K562 (cell line): ENCODE data around the gene GPATCH2.

Experiments used
- KDM1A ChIP-seq, 2 experiments: fragments of 450-650 bp; IDR thresholded peaks; 2 replicates each; pipeline ENCODE4 v1.6.1; 2016; ENCODE audit warnings: mild to moderate bottlenecking in 2 of 2
- KLF16 ChIP-seq: IDR thresholded peaks from 2 replicates; pipeline ENCODE4 v1.6.1; 2016; ENCODE audit warnings: antibody characterized with exemption
- MAFG ChIP-seq: fragments of 450-650 bp; conservative IDR thresholded peaks from 2 replicates; pipeline ENCODE4 v1.6.1; 2016; ENCODE audit warnings: missing genetic modification characterization, missing compliant biosample characterization
- MED1 ChIP-seq: sonication (generic); formaldehyde crosslinking; IDR thresholded peaks from 2 replicates; pipeline ENCODE4 v1.8.1; 2023; ENCODE audit warnings: missing genetic modification reagents, borderline replicate concordance
- SP1 ChIP-seq: sonication (generic); formaldehyde crosslinking; IDR thresholded peaks from 2 replicates; pipeline ENCODE4 v1.8.1; 2022; ENCODE audit warnings: mild to moderate bottlenecking, missing genetic modification reagents
- ZHX1 ChIP-seq: fragments of 150-350 bp; conservative IDR thresholded peaks from 2 replicates; pipeline ENCODE4 v1.6.1; 2014; ENCODE audit warnings: low read length
- ZNF24 ChIP-seq: fragments of 450-650 bp; IDR thresholded peaks from 2 replicates; pipeline ENCODE4 v1.6.1; 2016

- TF ChIP-seq SP1 (CRISPR knock-in tag) (no peak), KDM1A (IDR thresholded peaks at IDR 0.05) (no peak), MED1 (CRISPR knock-in tag) (no peak), ZNF24 (no peak), KLF16 (no peak), ZHX1 (no peak), MAFG (tag) (no peak)
Measured at GRCh38 chr1:217542837-217543236, 88.1 kb downstream of the GPATCH2 start.
